MM.1S (cell line): ENCODE measurements around the gene SLC49A3.

Experiments used
- DNase-seq: peaks from one replicate; pipeline ENCODE4 v3.0.0-alpha.2; 2015
- H2AFZ ChIP-seq: fragments of 300-600 bp; sonication (generic); 2 replicates; pipeline ENCODE4 v1.6.0; 2016; ENCODE audit warnings: antibody characterized with exemption, low read length
- H3F3A ChIP-seq: fragments of 300-600 bp; sonication (generic); 2 replicates; pipeline ENCODE4 v1.6.1; 2016; ENCODE audit warnings: mild to moderate bottlenecking, antibody characterized with exemption, low read length, moderate library complexity, mixed read lengths; ENCODE audit not compliant: insufficient read depth
- H3K27ac ChIP-seq: fragments of 300-600 bp; sonication (generic); 2 replicates; pipeline ENCODE4 v1.5.1; 2016; ENCODE audit warnings: mild to moderate bottlenecking, low read length
- H3K27me3 ChIP-seq: fragments of 300-600 bp; sonication (generic); replicated peaks from 2 replicates; pipeline ENCODE4 v1.6.0; 2016; ENCODE audit warnings: low read length; ENCODE audit not compliant: insufficient read depth
- H3K36me3 ChIP-seq: fragments of 300-600 bp; sonication (generic); replicated peaks from 2 replicates; pipeline ENCODE4 v1.6.1; 2016; ENCODE audit warnings: mild to moderate bottlenecking, low read length, mixed read lengths; ENCODE audit not compliant: insufficient read depth
- H3K4me1 ChIP-seq: fragments of 300-600 bp; sonication (generic); 2 replicates; pipeline ENCODE4 v1.6.1; 2016; ENCODE audit warnings: low read length, mixed read lengths
- H3K4me2 ChIP-seq: fragments of 300-600 bp; sonication (generic); 2 replicates; pipeline ENCODE4 v1.6.0; 2016; ENCODE audit warnings: low read depth, low read length
- H3K4me3 ChIP-seq: fragments of 300-600 bp; sonication (generic); 2 replicates; pipeline ENCODE4 v1.5.1; 2016; ENCODE audit warnings: low read length, mixed read lengths
- H3K79me2 ChIP-seq: fragments of 300-600 bp; sonication (generic); 2 replicates; pipeline ENCODE4 v1.6.1; 2016; ENCODE audit warnings: mixed run types, low read length, mixed read lengths
- H3K9ac ChIP-seq: fragments of 300-600 bp; sonication (generic); 2 replicates; pipeline ENCODE4 v1.6.1; 2016; ENCODE audit warnings: low read length, mixed read lengths
- H3K9me2 ChIP-seq: fragments of 300-600 bp; sonication (generic); replicated peaks from 2 replicates; pipeline ENCODE4 v1.6.1; 2016; ENCODE audit warnings: mild to moderate bottlenecking, low read length, mixed read lengths; ENCODE audit not compliant: insufficient read depth
- H3K9me3 ChIP-seq: fragments of 300-600 bp; sonication (generic); replicated peaks from 2 replicates; pipeline ENCODE4 v1.6.1; 2016; ENCODE audit warnings: mild to moderate bottlenecking, low read length, mixed read lengths; ENCODE audit not compliant: insufficient read depth
- H4K20me1 ChIP-seq: fragments of 300-600 bp; sonication (generic); 2 replicates; pipeline ENCODE4 v1.6.1; 2016; ENCODE audit warnings: mild to moderate bottlenecking, low read length, moderate library complexity, mixed read lengths; ENCODE audit not compliant: insufficient read depth
- EZH2 ChIP-seq: fragments of 300-600 bp; sonication (generic); optimal IDR thresholded peaks from 2 replicates; pipeline ENCODE3; 2017; ENCODE audit warnings: low read depth, mild to moderate bottlenecking, antibody characterized with exemption, low read length, mixed read lengths
- EZH2phosphoT487 ChIP-seq: fragments of 300-600 bp; sonication (generic); IDR thresholded peaks from 2 replicates; pipeline ENCODE4 v1.6.1; 2018; ENCODE audit warnings: antibody characterized with exemption, low read length
- TF ChIP-seq, protein P1 (sequence below): fragments of 300-600 bp; sonication (generic); IDR thresholded peaks from 2 replicates; pipeline ENCODE4 v1.5.1; 2016; ENCODE audit warnings: antibody characterized with exemption, low read length, mixed read lengths

Gene SLC49A3

DNA sequence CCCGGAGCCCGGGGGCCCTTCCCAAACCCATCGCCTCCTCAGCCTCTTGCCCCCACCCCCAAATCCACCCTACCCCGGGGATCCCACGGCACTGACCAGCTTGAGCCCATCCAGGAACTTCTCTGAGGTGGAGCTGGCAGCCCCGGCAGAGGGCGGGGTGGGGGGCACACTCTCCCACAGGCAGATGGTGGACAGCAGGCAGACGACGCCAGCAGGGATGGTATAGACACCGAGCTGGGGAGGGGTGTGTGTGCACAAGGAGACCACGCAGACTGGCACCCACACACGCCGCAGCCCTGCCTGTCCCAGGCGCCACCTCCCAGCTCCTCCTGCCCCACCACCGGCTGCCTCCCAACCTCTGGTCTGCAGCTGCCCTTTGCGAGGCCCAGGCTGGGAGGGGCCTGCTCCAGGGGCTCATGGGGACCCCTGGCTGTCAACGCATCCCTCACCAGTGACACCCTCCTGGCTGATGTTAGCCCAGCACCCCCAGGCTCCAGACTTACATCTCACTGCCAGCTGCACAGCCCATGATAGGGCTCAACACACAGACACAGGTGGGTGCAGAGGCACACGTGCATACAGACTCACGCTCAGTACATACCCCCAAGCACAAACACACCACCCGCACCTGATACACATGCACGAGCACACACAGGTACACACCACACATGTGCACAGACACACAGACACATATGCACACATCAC is 4.2 kb downstream of the SLC49A3 start:
- no peak overlapping the region for H3K4me2 ChIP-seq
- DNase-seq = no peak
- H3K27me3 ChIP-seq = no peaks in the 10 kb centered on the region
- H3K9ac ChIP-seq = no peak overlapping the region
- no peaks in the 10 kb centered on the region for H3K9me2 ChIP-seq
- H3F3A ChIP-seq = no peaks in the 10 kb centered on the region
- no peak overlapping the region for H3K27ac ChIP-seq
- H3K9me3 ChIP-seq = no peaks in the 10 kb centered on the region
- no peak overlapping the region for H3K4me3 ChIP-seq
- H2AFZ ChIP-seq = no peak overlapping the region
- TF ChIP-seq EZH2phosphoT487 = no peak
- TF ChIP-seq, protein P1, sequence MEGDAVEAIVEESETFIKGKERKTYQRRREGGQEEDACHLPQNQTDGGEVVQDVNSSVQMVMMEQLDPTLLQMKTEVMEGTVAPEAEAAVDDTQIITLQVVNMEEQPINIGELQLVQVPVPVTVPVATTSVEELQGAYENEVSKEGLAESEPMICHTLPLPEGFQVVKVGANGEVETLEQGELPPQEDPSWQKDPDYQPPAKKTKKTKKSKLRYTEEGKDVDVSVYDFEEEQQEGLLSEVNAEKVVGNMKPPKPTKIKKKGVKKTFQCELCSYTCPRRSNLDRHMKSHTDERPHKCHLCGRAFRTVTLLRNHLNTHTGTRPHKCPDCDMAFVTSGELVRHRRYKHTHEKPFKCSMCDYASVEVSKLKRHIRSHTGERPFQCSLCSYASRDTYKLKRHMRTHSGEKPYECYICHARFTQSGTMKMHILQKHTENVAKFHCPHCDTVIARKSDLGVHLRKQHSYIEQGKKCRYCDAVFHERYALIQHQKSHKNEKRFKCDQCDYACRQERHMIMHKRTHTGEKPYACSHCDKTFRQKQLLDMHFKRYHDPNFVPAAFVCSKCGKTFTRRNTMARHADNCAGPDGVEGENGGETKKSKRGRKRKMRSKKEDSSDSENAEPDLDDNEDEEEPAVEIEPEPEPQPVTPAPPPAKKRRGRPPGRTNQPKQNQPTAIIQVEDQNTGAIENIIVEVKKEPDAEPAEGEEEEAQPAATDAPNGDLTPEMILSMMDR = no peak
- no peak for TF ChIP-seq EZH2
- no peaks in the 10 kb centered on the region for H3K4me1 ChIP-seq
- no peaks in the 10 kb centered on the region for H4K20me1 ChIP-seq
- H3K36me3 ChIP-seq = no peaks in the 10 kb centered on the region
- no peaks in the 10 kb centered on the region for H3K79me2 ChIP-seq

DNA sequence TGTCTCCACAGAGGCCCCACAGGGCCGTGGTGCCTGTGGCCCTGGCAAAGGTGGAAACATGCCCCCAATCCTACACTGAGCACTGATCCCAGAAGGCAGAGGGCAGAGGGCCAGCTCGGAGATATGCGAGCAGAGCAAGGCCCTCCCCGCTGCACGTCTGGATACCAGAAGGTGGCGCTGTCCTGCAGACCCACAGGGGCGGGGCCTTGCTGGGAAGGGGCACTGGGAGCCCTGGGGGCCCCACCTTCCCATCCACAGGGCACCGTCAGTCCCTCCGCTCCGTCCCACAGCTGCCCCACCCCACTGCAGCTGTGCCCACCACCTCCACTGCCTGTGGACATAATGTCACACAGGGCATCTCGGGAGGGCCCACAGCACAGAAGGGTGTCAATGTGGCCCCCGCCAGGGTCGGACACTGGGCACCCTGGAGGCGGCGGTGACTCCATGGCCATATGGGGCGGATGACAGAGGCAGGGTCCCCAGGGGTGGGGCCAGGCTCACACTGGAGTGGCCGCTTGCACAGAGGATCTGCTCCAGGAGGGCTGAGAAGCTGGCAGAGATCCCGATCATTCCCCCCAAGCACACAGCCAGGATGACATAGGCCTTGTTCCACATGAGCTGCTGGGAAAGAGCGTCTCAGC is 4.8 kb downstream of the SLC49A3 start:
- no peaks in the 10 kb centered on the region for H3K79me2 ChIP-seq
- H3K36me3 ChIP-seq = no peaks in the 10 kb centered on the region
- no peak overlapping the region for H3K4me2 ChIP-seq
- no peak for TF ChIP-seq EZH2
- H3K9me2 ChIP-seq = no peaks in the 10 kb centered on the region
- no peak overlapping the region for H3K27ac ChIP-seq
- no peak for DNase-seq
- H3K27me3 ChIP-seq = no peaks in the 10 kb centered on the region
- no peaks in the 10 kb centered on the region for H4K20me1 ChIP-seq
- H2AFZ ChIP-seq = no peak overlapping the region
- H3K9ac ChIP-seq = no peak overlapping the region
- H3F3A ChIP-seq = no peaks in the 10 kb centered on the region
- H3K4me3 ChIP-seq = no peak overlapping the region
- H3K9me3 ChIP-seq = no peaks in the 10 kb centered on the region
- H3K4me1 ChIP-seq = no peaks in the 10 kb centered on the region

DNA sequence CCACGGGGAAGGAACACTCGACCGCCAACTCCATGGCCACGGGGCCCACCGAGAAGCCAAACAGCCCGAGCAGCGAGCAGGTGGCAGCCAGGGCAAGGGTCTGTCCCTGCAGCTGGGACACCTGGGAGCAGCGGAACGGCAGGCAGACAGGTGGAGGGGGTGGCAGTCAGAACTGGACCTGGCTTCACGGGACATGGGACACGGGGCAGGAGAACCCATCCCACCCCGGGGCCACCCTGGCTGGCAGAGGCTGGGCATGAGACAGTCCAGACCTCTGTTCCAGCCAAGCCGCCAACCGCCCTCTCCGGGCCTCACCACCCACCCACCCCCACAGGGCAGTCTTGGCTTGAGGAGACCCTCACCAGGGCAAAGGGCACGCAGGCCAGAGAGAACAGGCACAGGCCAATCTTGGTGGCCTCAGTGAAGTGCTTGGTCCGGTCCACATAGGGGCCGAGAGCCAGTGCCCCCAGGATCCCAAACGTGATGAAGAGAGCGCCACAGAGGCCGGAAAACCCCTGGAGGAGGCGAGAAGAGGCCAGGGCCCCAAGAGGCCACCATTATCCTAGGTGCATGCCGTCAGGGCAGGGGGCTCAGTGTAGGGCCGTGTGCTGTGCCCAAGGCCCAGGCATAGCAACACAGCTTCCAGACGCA is 5.6 kb downstream of the SLC49A3 start:
- Histone ChIP-seq H3K27me3 (no peaks in the 10 kb centered on the region), H3K9ac (no peak overlapping the region), H3K36me3 (no peaks in the 10 kb centered on the region), H3K27ac (no peak overlapping the region), H3F3A (no peaks in the 10 kb centered on the region), H3K4me1 (no peaks in the 10 kb centered on the region), H2AFZ (no peak overlapping the region), H3K9me2 (no peaks in the 10 kb centered on the region), H3K4me3 (no peak overlapping the region), H3K4me2 (no peak overlapping the region), H3K9me3 (no peaks in the 10 kb centered on the region), H4K20me1 (no peaks in the 10 kb centered on the region), H3K79me2 (no peaks in the 10 kb centered on the region)
- TF ChIP-seq EZH2 = no peak
- TF ChIP-seq, protein P1 = no peak
- no peak for TF ChIP-seq EZH2phosphoT487
- DNase-seq = no peak
